Trophoblast cell (in vitro differentiated cells and primary cell): ENCODE measurements around the gene COBL.

ENCODE experiments used
- DNase-seq, 2 donors: peaks; one replicate each; pipeline ENCODE4 v3.0.0-alpha.2; 2016
- H2AFZ ChIP-seq: 2 replicates; pipeline ENCODE4 v1.6.1; 2013; ENCODE audit warnings: low read length, moderate library complexity, mild to moderate bottlenecking; ENCODE audit not compliant: insufficient read depth, poor library complexity
- H2AK5ac ChIP-seq: 2 replicates; pipeline ENCODE4 v1.6.1; 2013; ENCODE audit warnings: mild to moderate bottlenecking, low read length
- H2BK120ac ChIP-seq: 2 replicates; pipeline ENCODE4 v1.6.1; 2013; ENCODE audit warnings: low read length, mild to moderate bottlenecking, moderate library complexity; ENCODE audit not compliant: insufficient read depth, poor library complexity
- H2BK12ac ChIP-seq: 2 replicates; pipeline ENCODE4 v1.6.1; 2013; ENCODE audit warnings: mild to moderate bottlenecking, low read length, moderate library complexity
- H2BK5ac ChIP-seq: 2 replicates; pipeline ENCODE4 v1.6.1; 2013; ENCODE audit warnings: low read length, low read depth, moderate library complexity, mild to moderate bottlenecking; ENCODE audit not compliant: poor library complexity
- H3K14ac ChIP-seq: 2 replicates; pipeline ENCODE4 v1.6.1; 2013; ENCODE audit warnings: mild to moderate bottlenecking, low read length
- H3K18ac ChIP-seq: 2 replicates; pipeline ENCODE4 v1.6.1; 2013; ENCODE audit warnings: mild to moderate bottlenecking, low read length
- H3K23ac ChIP-seq: 2 replicates; pipeline ENCODE4 v1.6.1; 2013; ENCODE audit warnings: low read length
- H3K27ac ChIP-seq: 2 replicates; pipeline ENCODE4 v1.5.1; 2013; ENCODE audit warnings: low read depth, mild to moderate bottlenecking, inconsistent platforms, low read length, moderate library complexity
- H3K27me3 ChIP-seq: 2 replicates; pipeline ENCODE4 v1.6.1; 2013; ENCODE audit warnings: inconsistent platforms, mild to moderate bottlenecking, low read length, moderate library complexity; ENCODE audit not compliant: insufficient read depth
- H3K36me3 ChIP-seq, 2 experiments: 1 replicate in 1 of 2; 2 replicates in 1 of 2; pipeline ENCODE4 v1.6.1; 2013; ENCODE audit warnings: low read length in 2 of 2, mild to moderate bottlenecking in 2 of 2, moderate library complexity in 1 of 2; ENCODE audit not compliant: insufficient read depth in 2 of 2, control insufficient read depth in 1 of 2
- H3K4ac ChIP-seq: 2 replicates; pipeline ENCODE4 v1.6.1; 2013; ENCODE audit warnings: low read depth, mild to moderate bottlenecking, low read length, moderate library complexity
- H3K4me1 ChIP-seq, 2 experiments: 1 replicate in 1 of 2; 2 replicates in 1 of 2; pipeline ENCODE4 v1.6.1; 2013; ENCODE audit warnings: low read length in 2 of 2, mild to moderate bottlenecking in 2 of 2, moderate library complexity in 1 of 2; ENCODE audit not compliant: insufficient read depth in 2 of 2, control insufficient read depth in 1 of 2
- H3K4me2 ChIP-seq: 2 replicates; pipeline ENCODE4 v1.6.1; 2013; ENCODE audit warnings: inconsistent platforms, mild to moderate bottlenecking, low read length, moderate library complexity
- H3K4me3 ChIP-seq: 2 replicates; pipeline ENCODE4 v1.5.1; 2013; ENCODE audit warnings: mild to moderate bottlenecking, low read depth, low read length, inconsistent platforms
- H3K79me1 ChIP-seq: one replicate; pipeline ENCODE4 v1.6.1; 2013; ENCODE audit warnings: low read length
- H3K79me2 ChIP-seq: 2 replicates; pipeline ENCODE4 v1.6.1; 2013; ENCODE audit warnings: low read length, mild to moderate bottlenecking; ENCODE audit not compliant: control insufficient read depth, insufficient read depth, poor library complexity
- H3K9ac ChIP-seq: 2 replicates; pipeline ENCODE4 v1.6.1; 2013; ENCODE audit warnings: mild to moderate bottlenecking, low read length
- H3K9me3 ChIP-seq: 2 replicates; pipeline ENCODE4 v1.6.1; 2013; ENCODE audit warnings: low read depth, mild to moderate bottlenecking, control low read depth, inconsistent platforms, low read length; ENCODE audit not compliant: insufficient read depth
- H4K12ac ChIP-seq: 2 replicates; pipeline ENCODE4 v1.6.1; 2013; ENCODE audit warnings: low read depth, mild to moderate bottlenecking, low read length, moderate library complexity
- H4K8ac ChIP-seq: 2 replicates; pipeline ENCODE4 v1.6.1; 2013; ENCODE audit warnings: low read depth, mild to moderate bottlenecking, low read length, moderate library complexity
- H4K91ac ChIP-seq: one replicate; pipeline ENCODE4 v1.6.1; 2013; ENCODE audit warnings: low read depth, mild to moderate bottlenecking, low read length, moderate library complexity
- WGBS: extraction: QIAGEN DNeasy Blood & Tissue Kit; methylation state at CpG from one replicate; pipeline ENCODE4 v1.1.7; 2013; ENCODE audit warnings: missing lambda C conversion rate; ENCODE audit not compliant: insufficient read length, insufficient coverage; ENCODE audit errors: extremely low coverage; 5-methylcytosine and 5-hydroxymethylcytosine counted together

COBL gene

DNA sequence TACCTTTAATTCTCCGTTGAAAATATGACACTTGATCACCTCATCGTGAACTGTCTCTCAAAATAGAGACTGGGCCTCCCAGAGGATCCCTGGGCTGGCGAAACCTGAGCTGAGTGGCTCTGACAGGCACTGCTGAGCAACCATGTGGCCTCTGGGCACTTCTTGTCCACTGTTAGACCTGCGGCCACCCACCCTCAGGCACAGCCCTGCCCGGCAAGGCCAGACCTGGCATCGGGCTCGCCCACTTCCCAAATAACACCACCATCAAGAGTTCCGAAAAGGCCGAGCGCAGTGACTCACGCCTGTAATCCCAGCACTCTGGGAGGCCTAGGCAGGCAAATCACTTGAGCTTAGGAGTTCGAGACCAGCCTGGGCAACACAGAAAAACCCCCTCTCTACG lies 82.5 kb downstream of the COBL start:
- no CpG with 5 or more reads among the region's 13 CpGs for WGBS
- Histone ChIP-seq H3K4me1 (peaks cover 20 to 23% of the 10 kb centered on the region in 2 experiments), H3K9me3 (no peaks in the 10 kb centered on the region), H2AK5ac (no peak overlapping the region), H4K91ac (no peak overlapping the region), H3K27ac (no peak overlapping the region), H3K4me3 (no peak overlapping the region), H3K23ac (no peak overlapping the region), H3K4ac (no peak overlapping the region), H4K8ac (no peak overlapping the region), H3K14ac (no peak overlapping the region), H3K27me3 (no peaks in the 10 kb centered on the region), H2AFZ (no peak overlapping the region), H2BK5ac (no peak overlapping the region), H3K18ac (no peak overlapping the region), H2BK12ac (no peak overlapping the region), H3K79me1 (peaks cover 5% of the 10 kb centered on the region), H3K9ac (no peak overlapping the region), H3K79me2 (no peaks in the 10 kb centered on the region), H2BK120ac (no peak overlapping the region), H3K36me3 (no peaks in the 10 kb centered on the region), H3K4me2 (no peak overlapping the region), H4K12ac (no peak overlapping the region)
- DNase-seq = no peak

DNA sequence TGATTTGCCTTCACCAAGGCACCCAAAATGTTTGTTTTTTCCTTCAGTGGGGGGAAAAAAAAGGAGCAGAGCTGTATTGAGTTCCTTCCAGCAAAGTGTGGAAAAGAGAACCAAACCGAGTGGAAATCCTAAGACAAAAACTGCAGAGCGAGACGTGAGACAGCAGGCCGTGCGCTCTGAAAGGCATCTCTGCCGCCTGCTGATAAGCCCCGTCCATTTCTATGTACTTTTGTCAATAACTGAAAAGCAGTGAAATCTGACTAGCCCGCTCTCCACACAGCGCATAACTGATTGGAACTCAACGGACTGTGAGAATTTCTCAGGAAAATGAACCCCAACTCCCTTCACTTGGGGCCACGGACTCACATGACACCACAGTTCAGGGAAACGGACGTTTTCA lies 83.2 kb downstream of the COBL start:
- Histone ChIP-seq H3K27ac (no peak overlapping the region), H3K79me2 (no peaks in the 10 kb centered on the region), H3K18ac (no peak overlapping the region), H3K14ac (no peak overlapping the region), H3K36me3 (no peaks in the 10 kb centered on the region), H3K23ac (no peak overlapping the region), H4K91ac (no peak overlapping the region), H3K9ac (no peak overlapping the region), H2BK5ac (no peak overlapping the region), H3K4me1 (peaks cover 17 to 19% of the 10 kb centered on the region in 2 experiments), H3K4me2 (no peak overlapping the region), H3K27me3 (no peaks in the 10 kb centered on the region), H2AFZ (no peak overlapping the region), H2AK5ac (no peak overlapping the region), H3K4ac (no peak overlapping the region), H3K4me3 (no peak overlapping the region), H2BK12ac (no peak overlapping the region), H3K9me3 (no peaks in the 10 kb centered on the region), H4K8ac (no peak overlapping the region), H3K79me1 (peaks cover 5% of the 10 kb centered on the region), H2BK120ac (no peak overlapping the region), H4K12ac (no peak overlapping the region)
- no CpG with 5 or more reads among the region's 13 CpGs for WGBS
- no peak for DNase-seq

DNA sequence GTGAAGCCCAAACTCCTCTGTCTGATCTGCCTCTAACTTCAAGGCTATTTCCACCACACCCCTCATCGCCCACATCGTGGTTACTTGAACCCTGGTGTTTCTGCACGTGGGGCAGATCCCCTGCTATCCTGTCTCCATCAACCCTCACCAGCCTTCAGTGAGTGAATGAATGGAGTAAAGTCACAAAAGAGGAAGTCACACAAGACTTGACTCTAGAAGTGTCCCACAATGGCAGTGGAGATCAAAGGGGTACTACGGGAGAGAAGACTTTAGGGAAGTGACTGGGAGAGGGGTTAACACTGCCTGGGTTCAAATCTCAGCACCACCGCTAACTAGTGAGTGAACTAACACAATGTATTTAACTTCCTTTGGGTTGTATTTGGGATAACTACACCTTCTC lies 85.9 kb downstream of the COBL start:
- Histone ChIP-seq H2AK5ac (no peak overlapping the region), H2AFZ (no peak overlapping the region), H3K79me2 (no peaks in the 10 kb centered on the region), H3K27me3 (no peaks in the 10 kb centered on the region), H3K18ac (no peak overlapping the region), H3K79me1 (no peaks in the 10 kb centered on the region), H2BK120ac (no peak overlapping the region), H3K4me1 (peaks cover 22 to 25% of the 10 kb centered on the region in 2 experiments), H4K8ac (no peak overlapping the region), H4K91ac (no peak overlapping the region), H3K14ac (no peak overlapping the region), H3K23ac (no peak overlapping the region), H3K27ac (no peak overlapping the region), H2BK5ac (no peak overlapping the region), H3K4ac (no peak overlapping the region), H3K4me2 (no peak overlapping the region), H3K9ac (no peak overlapping the region), H4K12ac (no peak overlapping the region), H3K4me3 (no peak overlapping the region), H2BK12ac (no peak overlapping the region), H3K36me3 (no peaks in the 10 kb centered on the region), H3K9me3 (no peaks in the 10 kb centered on the region)
- WGBS = no CpG with 5 or more reads among the region's 5 CpGs
- DNase-seq = no peak

DNA sequence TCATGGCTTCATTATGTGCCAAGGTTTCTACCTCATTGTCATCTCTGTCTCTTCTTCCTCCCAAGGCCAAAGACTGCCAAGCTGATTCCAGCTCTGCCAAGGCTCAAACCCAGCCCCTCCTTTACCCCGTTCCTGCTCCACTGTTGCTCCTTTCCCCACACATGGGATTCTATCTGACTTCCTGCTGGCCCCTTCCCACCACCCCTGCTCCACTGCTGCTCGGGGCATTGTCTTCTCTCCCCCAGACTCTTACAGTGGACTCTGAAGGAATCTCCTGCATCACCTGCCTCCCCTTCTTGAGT lies 86.3 kb downstream of the COBL start:
- Histone ChIP-seq H3K4me2 (no peak overlapping the region), H3K9me3 (no peaks in the 10 kb centered on the region), H3K9ac (no peak overlapping the region), H3K36me3 (no peaks in the 10 kb centered on the region), H3K79me2 (no peaks in the 10 kb centered on the region), H2AK5ac (no peak overlapping the region), H3K4ac (no peak overlapping the region), H4K12ac (no peak overlapping the region), H3K27me3 (no peaks in the 10 kb centered on the region), H3K4me3 (no peak overlapping the region), H3K79me1 (no peaks in the 10 kb centered on the region), H3K4me1 (peaks cover 24 to 26% of the 10 kb centered on the region in 2 experiments), H2BK5ac (no peak overlapping the region), H2BK120ac (no peak overlapping the region), H2BK12ac (no peak overlapping the region), H3K14ac (no peak overlapping the region), H2AFZ (no peak overlapping the region), H3K18ac (no peak overlapping the region), H4K8ac (no peak overlapping the region), H3K23ac (no peak overlapping the region), H4K91ac (no peak overlapping the region), H3K27ac (no peak overlapping the region)
- DNase-seq = no peak
- no CpG with 5 or more reads among the region's 2 CpGs for WGBS
